HEK293T (cell line): ENCODE results near the gene ITGAE.

Source experiments
- CTCF ChIA-PET: fragments of 350-600 bp; formaldehyde crosslinking; extraction: SDS; loops from one replicate; lab custom pipeline; 2021; ENCODE audit warnings: antibody characterized with exemption, inconsistent platforms; lab: Yijun Ruan, JAX
- POLR2A ChIA-PET: fragments of 350-600 bp; formaldehyde crosslinking; extraction: SDS; loops from one replicate; lab custom pipeline; 2020; ENCODE audit warnings: antibody characterized with exemption, inconsistent platforms; lab: Yijun Ruan, JAX
- DNase-seq: peaks from one replicate; pipeline ENCODE4 v3.0.0; 2012; ENCODE audit warnings: mixed read lengths; ENCODE audit errors: extremely low spot score
- ARNT ChIP-seq: fragments of 450-650 bp; IDR thresholded peaks from 2 replicates; pipeline ENCODE4 v1.6.1; 2017; ENCODE audit warnings: mild to moderate bottlenecking
- BHLHE40 ChIP-seq: fragments of 450-650 bp; IDR thresholded peaks from 2 replicates; pipeline ENCODE4 v1.6.1; 2016; ENCODE audit warnings: mild to moderate bottlenecking, moderate library complexity, borderline replicate concordance
- CTBP1 ChIP-seq: fragments of 450-650 bp; IDR thresholded peaks from 2 replicates; pipeline ENCODE4 v1.6.1; 2016; ENCODE audit warnings: borderline replicate concordance
- ELF4 ChIP-seq: fragments of 450-650 bp; IDR thresholded peaks from 2 replicates; pipeline ENCODE4 v1.6.1; 2017; ENCODE audit warnings: antibody characterized with exemption
- FOXA1 ChIP-seq: fragments of 450-650 bp; IDR thresholded peaks from 2 replicates; pipeline ENCODE4 v1.6.1; 2016; ENCODE audit warnings: mild to moderate bottlenecking
- FOXK2 ChIP-seq: fragments of 450-650 bp; IDR thresholded peaks from 2 replicates; pipeline ENCODE4 v1.6.1; 2016; ENCODE audit warnings: mild to moderate bottlenecking
- FOXM1 ChIP-seq: fragments of 450-650 bp; IDR thresholded peaks from 2 replicates; pipeline ENCODE4 v1.6.1; 2017; ENCODE audit warnings: mild to moderate bottlenecking, borderline replicate concordance
- HDGF ChIP-seq: fragments of 450-650 bp; IDR thresholded peaks from 2 replicates; pipeline ENCODE4 v1.6.1; 2017; ENCODE audit warnings: antibody characterized with exemption, borderline replicate concordance
- L3MBTL2 ChIP-seq: fragments of 450-650 bp; conservative IDR thresholded peaks from 2 replicates; pipeline ENCODE4 v1.6.1; 2016; ENCODE audit warnings: mild to moderate bottlenecking
- LEF1 ChIP-seq: fragments of 450-650 bp; IDR thresholded peaks from 2 replicates; pipeline ENCODE4 v1.6.1; 2017; ENCODE audit warnings: mild to moderate bottlenecking, borderline replicate concordance
- NFRKB ChIP-seq: fragments of 450-650 bp; IDR thresholded peaks from 2 replicates; pipeline ENCODE4 v1.6.1; 2016; ENCODE audit warnings: mild to moderate bottlenecking, moderate library complexity
- SP1 ChIP-seq: fragments of 450-650 bp; IDR thresholded peaks from 2 replicates; pipeline ENCODE4 v1.6.1; 2017
- SUZ12 ChIP-seq: fragments of 450-650 bp; IDR thresholded peaks from 2 replicates; pipeline ENCODE4 v1.6.1; 2016; ENCODE audit warnings: mild to moderate bottlenecking
- TARDBP ChIP-seq: fragments of 450-650 bp; IDR thresholded peaks from 2 replicates; pipeline ENCODE4 v1.6.1; 2016
- ZNF384 ChIP-seq: fragments of 450-650 bp; IDR thresholded peaks from 2 replicates; pipeline ENCODE4 v1.6.1; 2016
- TF ChIP-seq, protein P1 (sequence below): fragments of 450-650 bp; IDR thresholded peaks from 2 replicates; pipeline ENCODE4 v1.6.1; 2016

Gene ITGAE

GRCh38 chr17:3688852-3689261 is 112.1 kb downstream of the ITGAE start:
- DNase-seq = no peak
- TF ChIP-seq, protein P1, sequence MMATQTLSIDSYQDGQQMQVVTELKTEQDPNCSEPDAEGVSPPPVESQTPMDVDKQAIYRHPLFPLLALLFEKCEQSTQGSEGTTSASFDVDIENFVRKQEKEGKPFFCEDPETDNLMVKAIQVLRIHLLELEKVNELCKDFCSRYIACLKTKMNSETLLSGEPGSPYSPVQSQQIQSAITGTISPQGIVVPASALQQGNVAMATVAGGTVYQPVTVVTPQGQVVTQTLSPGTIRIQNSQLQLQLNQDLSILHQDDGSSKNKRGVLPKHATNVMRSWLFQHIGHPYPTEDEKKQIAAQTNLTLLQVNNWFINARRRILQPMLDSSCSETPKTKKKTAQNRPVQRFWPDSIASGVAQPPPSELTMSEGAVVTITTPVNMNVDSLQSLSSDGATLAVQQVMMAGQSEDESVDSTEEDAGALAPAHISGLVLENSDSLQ = no peak
- TF ChIP-seq LEF1 (no peak), BHLHE40 (no peak), FOXK2 (no peak), FOXA1 (no peak), NFRKB (no peak), SP1 (no peak)
- ChIA-PET CTCF (no interaction called here), POLR2A (no interaction called here)

DNA sequence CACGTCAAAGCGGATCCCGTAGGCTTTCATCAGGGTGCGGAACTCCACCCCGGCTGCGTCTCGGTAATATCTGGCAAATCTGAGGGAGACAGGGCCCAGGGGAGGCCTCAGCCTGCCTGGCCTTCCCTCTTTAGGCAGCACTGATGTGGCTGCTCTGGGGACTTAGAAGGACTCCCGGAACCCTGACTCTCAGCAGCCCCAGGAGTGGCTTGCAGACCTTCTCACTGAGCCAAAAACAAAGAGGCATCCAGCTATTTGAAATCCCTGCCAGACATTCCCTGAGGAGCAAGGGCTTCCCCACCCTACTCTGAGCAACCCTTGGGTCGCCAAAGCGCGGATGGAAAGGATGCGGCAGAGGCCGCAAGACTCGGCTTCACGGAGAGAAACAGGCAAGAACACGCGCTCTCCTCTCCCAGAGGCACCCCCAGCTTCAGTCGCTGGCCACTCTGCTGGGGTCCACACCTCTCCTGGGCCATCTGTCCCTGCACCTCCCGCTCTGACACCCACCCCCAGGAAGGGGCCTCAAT is 112.9 kb downstream of the ITGAE start:
- DNase-seq = no peak
- ChIA-PET CTCF (no interaction called here), POLR2A (interaction anchor here (1.0 kb wide), 1 partner anchor 20 kb away, joined by 3 read pairs; the partner anchor contains the start of genes EMC6 and TAX1BP3)
- TF ChIP-seq FOXK2 (no peak), CTBP1 (no peak), LEF1 (no peak), L3MBTL2 (no peak), HDGF (no peak)

- ChIA-PET CTCF (no interaction called here), POLR2A (no interaction called here)
- DNase-seq = no peak
- TF ChIP-seq BHLHE40 (no peak), SP1 (no peak), NFRKB (no peak), ARNT (no peak)
Measured at GRCh38 chr17:3685174-3685573, 115.8 kb downstream of the ITGAE start.

DNA sequence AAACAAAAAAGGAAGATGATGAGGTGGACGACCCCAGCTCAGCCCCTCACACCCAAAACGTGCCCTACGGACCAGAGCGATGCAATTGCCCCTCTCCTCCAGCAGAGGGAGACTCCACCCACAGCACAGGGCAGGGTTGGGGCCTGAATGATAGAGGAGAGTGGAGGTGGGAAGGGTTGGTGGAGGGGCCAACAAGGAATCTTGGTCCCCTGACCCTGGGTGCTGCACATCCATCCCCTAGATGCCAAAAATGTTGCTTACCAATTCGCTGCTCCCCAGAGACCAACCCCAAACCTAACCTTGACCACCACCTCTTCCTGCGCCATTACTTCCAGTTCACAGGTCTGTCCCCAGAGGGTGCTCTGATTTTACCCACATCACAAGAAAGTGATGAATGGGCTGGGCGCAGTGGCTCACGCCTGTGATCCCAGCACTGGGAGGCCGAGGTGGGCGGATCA is 117.9 kb downstream of the ITGAE start:
- DNase-seq = peak; percentile 80
- POLR2A ChIA-PET = no interaction called here
- no peak for TF ChIP-seq SP1
- TF ChIP-seq ARNT = no peak
- no peak for TF ChIP-seq NFRKB
- no peak for TF ChIP-seq L3MBTL2
- no peak for TF ChIP-seq LEF1
- CTCF ChIA-PET = interaction anchor here (0.6 to 1.5 kb wide), 10 partner anchors 8 to 1193 kb away, joined by 3 to 6 read pairs (median 3); partner anchors contain the start of genes CTNS, SHPK and TRPV1

- CTCF ChIA-PET = interaction anchor here (0.8 to 1.5 kb wide), 4 partner anchors 8 to 73 kb away, joined by 3 to 6 read pairs (median 4); partner anchors contain the start of gene TRPV1
- no peak for DNase-seq
- POLR2A ChIA-PET = no interaction called here
- TF ChIP-seq BHLHE40 = no peak
- TF ChIP-seq NFRKB = no peak
- TF ChIP-seq LEF1 = no peak
- TF ChIP-seq, protein P1 = no peak
- TF ChIP-seq SP1 = no peak
- TF ChIP-seq L3MBTL2 = no peak
- no peak for TF ChIP-seq FOXK2
Measured at GRCh38 chr17:3682033-3682432, 119.0 kb downstream of the ITGAE start.

DNA sequence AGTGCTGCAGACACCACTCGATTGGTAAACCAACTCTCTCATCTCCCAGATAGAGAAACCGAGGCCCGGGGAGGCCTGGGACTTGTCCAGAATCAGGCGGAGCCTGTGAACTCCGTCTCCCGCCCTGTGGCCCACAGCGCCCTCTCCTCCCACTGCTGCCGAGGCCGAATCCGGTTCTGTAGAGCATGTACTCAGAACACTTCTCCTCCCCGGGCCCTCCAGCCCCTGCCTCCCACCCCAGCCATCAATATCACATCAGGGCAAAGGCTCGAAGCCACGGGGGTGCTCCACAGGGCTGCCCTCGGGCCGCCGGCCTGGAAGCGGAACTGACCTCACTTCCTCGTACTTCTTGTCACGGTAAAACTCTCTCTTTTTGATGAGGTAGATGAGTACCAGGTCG is 119.4 kb downstream of the ITGAE start:
- CTCF ChIA-PET = no interaction called here
- no peak for DNase-seq
- POLR2A ChIA-PET = no interaction called here
- TF ChIP-seq BHLHE40 (no peak), TARDBP (no peak), L3MBTL2 (no peak), NFRKB (no peak), ELF4 (no peak), FOXK2 (no peak), FOXM1 (no peak), SP1 (no peak), ARNT (no peak)
- TF ChIP-seq, protein P1 = no peak

DNA sequence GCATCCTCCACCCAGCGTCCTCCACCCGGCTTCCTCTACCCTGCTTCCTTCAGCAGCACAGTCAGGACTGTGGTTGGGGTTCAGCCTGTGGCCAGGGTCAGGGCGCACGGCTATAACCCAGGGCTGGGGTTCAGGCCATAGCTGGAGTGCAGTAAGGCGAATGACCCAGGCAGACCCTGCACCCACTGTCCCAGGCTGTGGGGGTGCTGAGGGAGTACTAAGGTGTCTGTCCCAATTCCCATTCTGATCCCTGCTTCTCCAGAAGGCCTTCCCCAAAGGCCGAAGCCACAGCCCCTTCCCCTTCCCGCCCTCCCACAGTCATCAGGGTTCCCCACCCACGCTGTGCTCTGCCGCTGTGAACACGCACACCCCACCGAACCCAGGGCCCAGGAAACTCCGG is 119.9 kb downstream of the ITGAE start:
- no peak for DNase-seq
- ChIA-PET CTCF (no interaction called here), POLR2A (no interaction called here)
- TF ChIP-seq FOXK2 (no peak), ZNF384 (no peak), FOXA1 (no peak), ARNT (no peak), TARDBP (no peak), NFRKB (no peak), LEF1 (no peak), FOXM1 (no peak), HDGF (no peak), SUZ12 (no peak), BHLHE40 (no peak)
